PFSK-1 (cell line): ENCODE data around the gene SPTBN1.

Source experiments
- FOXP2 ChIP-seq: optimal IDR thresholded peaks from 2 replicates; pipeline ENCODE3; 2011; ENCODE audit warnings: borderline replicate concordance, control low read depth, inconsistent platforms; ENCODE audit not compliant: insufficient read depth; ENCODE audit errors: extremely low read length, extremely low read depth
- POLR2AphosphoS5 ChIP-seq: IDR thresholded peaks from 2 replicates; pipeline ENCODE4 v1.6.1; 2012; ENCODE audit warnings: low read depth, mild to moderate bottlenecking, control low read depth, low read length, moderate library complexity
- REST ChIP-seq, 2 experiments: IDR thresholded peaks; 2 replicates each; pipeline versions ENCODE4 v1.6.1 to v1.8.0; 2011 to 2012; ENCODE audit warnings: low read depth in 2 of 2, low read length in 2 of 2, control low read depth in 1 of 2, inconsistent platforms in 1 of 2, mild to moderate bottlenecking in 1 of 2, moderate library complexity in 1 of 2; ENCODE audit not compliant: insufficient read depth in 1 of 2
- SIN3A ChIP-seq: IDR thresholded peaks from 2 replicates; pipeline ENCODE4 v1.6.1; 2012; ENCODE audit warnings: mild to moderate bottlenecking, low read length, moderate library complexity, borderline replicate concordance; ENCODE audit not compliant: insufficient read depth
- TAF1 ChIP-seq: IDR thresholded peaks from 2 replicates; pipeline ENCODE4 v1.6.1; 2012; ENCODE audit warnings: low read length, control low read depth, borderline replicate concordance; ENCODE audit not compliant: insufficient read depth

DNA sequence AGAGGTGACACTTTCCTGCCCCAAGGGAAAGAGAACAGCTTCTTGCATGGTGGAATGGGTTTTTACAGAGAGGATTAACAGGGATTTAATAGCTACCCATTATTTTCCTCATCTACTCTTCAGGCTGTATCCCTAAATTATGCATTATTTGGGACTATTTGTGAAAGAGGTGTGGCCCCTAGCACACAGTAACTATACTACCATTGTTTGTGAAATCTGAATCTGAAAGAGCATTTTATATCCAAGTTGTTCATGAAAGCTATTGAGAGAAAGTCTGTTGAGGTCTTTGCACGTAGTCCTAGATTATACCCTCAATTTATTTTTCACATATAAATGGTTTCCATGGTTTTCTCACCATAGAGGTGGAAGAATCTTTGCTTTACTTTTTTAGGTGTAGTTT, 78.1 kb downstream of the SPTBN1 start:
- TF ChIP-seq REST (IDR thresholded peaks at IDR 0.05; ENCODE audit: insufficient read depth in 1 of 2, low read depth in 2 of 2, low read length in 2 of 2) = no peak
- TF ChIP-seq POLR2AphosphoS5 = no peak
- no peak for TF ChIP-seq SIN3A
- TF ChIP-seq TAF1 = no peak
- TF ChIP-seq FOXP2 = no peak
